ENCODE data around the gene ATP5IF1. TPM values are rescaled to one million over a fixed set of nuclear protein-coding genes. Genes with fewer than 3 reads are reported as not detected.

Gene ATP5IF1
- total and polyA plus RNA-seq, 9 of the 15 experiments (the other 6 are each of a cell fraction or from before 2014, with no cell fraction given): 292 to 1,422 (median 388) TPM

DNA sequence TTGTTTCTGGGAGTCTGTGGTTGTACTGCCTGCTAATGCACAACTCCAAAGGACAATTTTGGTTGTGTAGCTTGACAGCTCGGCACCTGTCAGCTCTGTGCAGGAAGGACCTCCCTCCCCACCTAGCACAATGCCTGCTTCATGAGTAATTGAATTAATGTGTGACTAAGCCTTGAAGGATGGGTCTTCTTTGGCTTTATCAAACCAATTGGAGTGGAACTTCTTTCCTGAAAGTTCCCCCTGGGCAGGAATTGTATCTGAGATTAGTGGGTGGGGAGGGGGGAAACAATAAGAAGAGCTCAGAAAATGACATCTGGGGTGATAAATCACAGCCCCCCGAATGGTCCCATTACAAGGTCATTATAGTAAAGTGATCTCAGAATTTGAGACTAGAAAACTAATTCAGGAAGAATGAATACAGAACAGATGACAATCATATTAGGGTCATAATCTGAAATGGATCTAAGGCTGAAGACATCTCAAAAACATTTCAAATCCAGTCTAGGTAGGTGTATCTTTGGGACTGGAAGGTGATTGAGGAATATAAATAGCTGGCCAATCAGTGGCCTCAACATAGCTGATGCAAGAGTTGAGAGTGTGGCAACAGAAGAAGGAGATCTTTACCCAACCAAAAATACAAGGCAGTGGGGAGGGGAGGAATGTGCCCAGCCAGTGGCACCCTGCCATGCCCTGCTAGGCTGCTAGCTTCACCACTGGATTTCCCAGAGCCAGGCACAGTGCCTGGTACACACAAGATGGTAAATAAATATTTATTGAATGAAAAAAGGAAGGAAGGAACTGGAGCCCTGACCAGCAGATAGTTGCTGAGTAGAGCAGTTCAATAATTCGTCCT is 13.3 kb downstream of the ATP5IF1 start (continued):
- TF ChIP-seq ZNF639 (CRISPR knock-in tag; conservative IDR thresholded peaks at IDR 0.05 in 1 of 2, IDR thresholded peaks at IDR 0.05 in 1 of 2) (no peak), SMAD3 (CRISPR knock-in tag; conservative IDR thresholded peaks at IDR 0.05) (peak; percentile 23; the same call in 1 of the 2 replicates), ZBTB26 (CRISPR knock-in tag; IDR thresholded peaks at IDR 0.05) (no peak), ZNF384 (IDR thresholded peaks at IDR 0.05; ENCODE audit: low read depth, low read length) (no peak), NR2C1 (IDR thresholded peaks at IDR 0.05) (peak; percentile 19; the same call in 1 of the 2 replicates), NR2C1 (tag; IDR thresholded peaks at IDR 0.05) (no peak), CTBP1 (IDR thresholded peaks at IDR 0.05; ENCODE audit: borderline replicate concordance) (no peak; the same call in 1 of the 2 replicates), NEUROD1 (IDR thresholded peaks at IDR 0.05; ENCODE audit: borderline replicate concordance, low read depth, low read length, partially characterized antibody) (no peak), TCFL5 (CRISPR knock-in tag; conservative IDR thresholded peaks at IDR 0.05) (no peak), BRD4 (IDR thresholded peaks at IDR 0.05) (no peak; the same call in 1 of the 2 replicates), ATF7 (IDR thresholded peaks at IDR 0.05) (peak; percentile 89; the same call in 1 of the 2 replicates), SNIP1 (IDR thresholded peaks at IDR 0.05; ENCODE audit: low read depth) (no peak), ATF1 (CRISPR knock-in tag; IDR thresholded peaks at IDR 0.05) (no peak), ATF1 (tag; IDR thresholded peaks at IDR 0.05) (peak; percentile 44; the same call in 1 of the 2 replicates), LARP7 (IDR thresholded peaks at IDR 0.05) (no peak), ZNF57 (CRISPR knock-in tag; IDR thresholded peaks at IDR 0.05) (no peak), HEY1 (CRISPR knock-in tag; IDR thresholded peaks at IDR 0.05; ENCODE audit: borderline replicate concordance) (no peak), SAFB (IDR thresholded peaks at IDR 0.05; ENCODE audit: borderline replicate concordance, low read depth, low read length) (no peak), ZNF79 (CRISPR knock-in tag; IDR thresholded peaks at IDR 0.05; ENCODE audit: low read depth) (no peak)
- TF ChIP-seq, protein P1, sequence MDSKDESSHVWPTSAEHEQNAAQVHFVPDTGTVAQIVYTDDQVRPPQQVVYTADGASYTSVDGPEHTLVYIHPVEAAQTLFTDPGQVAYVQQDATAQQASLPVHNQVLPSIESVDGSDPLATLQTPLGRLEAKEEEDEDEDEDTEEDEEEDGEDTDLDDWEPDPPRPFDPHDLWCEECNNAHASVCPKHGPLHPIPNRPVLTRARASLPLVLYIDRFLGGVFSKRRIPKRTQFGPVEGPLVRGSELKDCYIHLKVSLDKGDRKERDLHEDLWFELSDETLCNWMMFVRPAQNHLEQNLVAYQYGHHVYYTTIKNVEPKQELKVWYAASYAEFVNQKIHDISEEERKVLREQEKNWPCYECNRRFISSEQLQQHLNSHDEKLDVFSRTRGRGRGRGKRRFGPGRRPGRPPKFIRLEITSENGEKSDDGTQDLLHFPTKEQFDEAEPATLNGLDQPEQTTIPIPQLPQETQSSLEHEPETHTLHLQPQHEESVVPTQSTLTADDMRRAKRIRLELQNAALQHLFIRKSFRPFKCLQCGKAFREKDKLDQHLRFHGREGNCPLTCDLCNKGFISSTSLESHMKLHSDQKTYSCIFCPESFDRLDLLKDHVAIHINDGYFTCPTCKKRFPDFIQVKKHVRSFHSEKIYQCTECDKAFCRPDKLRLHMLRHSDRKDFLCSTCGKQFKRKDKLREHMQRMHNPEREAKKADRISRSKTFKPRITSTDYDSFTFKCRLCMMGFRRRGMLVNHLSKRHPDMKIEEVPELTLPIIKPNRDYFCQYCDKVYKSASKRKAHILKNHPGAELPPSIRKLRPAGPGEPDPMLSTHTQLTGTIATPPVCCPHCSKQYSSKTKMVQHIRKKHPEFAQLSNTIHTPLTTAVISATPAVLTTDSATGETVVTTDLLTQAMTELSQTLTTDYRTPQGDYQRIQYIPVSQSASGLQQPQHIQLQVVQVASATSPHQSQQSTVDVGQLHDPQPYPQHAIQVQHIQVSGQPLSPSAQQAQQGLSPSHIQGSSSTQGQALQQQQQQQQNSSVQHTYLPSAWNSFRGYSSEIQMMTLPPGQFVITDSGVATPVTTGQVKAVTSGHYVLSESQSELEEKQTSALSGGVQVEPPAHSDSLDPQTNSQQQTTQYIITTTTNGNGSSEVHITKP (IDR thresholded peaks at IDR 0.05; ENCODE audit: partially characterized antibody): no peak
- TF ChIP-seq, protein P2, sequence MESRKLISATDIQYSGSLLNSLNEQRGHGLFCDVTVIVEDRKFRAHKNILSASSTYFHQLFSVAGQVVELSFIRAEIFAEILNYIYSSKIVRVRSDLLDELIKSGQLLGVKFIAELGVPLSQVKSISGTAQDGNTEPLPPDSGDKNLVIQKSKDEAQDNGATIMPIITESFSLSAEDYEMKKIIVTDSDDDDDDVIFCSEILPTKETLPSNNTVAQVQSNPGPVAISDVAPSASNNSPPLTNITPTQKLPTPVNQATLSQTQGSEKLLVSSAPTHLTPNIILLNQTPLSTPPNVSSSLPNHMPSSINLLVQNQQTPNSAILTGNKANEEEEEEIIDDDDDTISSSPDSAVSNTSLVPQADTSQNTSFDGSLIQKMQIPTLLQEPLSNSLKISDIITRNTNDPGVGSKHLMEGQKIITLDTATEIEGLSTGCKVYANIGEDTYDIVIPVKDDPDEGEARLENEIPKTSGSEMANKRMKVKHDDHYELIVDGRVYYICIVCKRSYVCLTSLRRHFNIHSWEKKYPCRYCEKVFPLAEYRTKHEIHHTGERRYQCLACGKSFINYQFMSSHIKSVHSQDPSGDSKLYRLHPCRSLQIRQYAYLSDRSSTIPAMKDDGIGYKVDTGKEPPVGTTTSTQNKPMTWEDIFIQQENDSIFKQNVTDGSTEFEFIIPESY (CRISPR knock-in tag; IDR thresholded peaks at IDR 0.05): no peak

All from K562 (cell line).